Measurements from ENCODE around the gene CCDC195. TPM values are rescaled to one million over a fixed set of nuclear protein-coding genes. Genes with fewer than 3 reads are reported as not detected.
"Not testable (repeated sequence)": the region's sequence is repeated elsewhere in the genome, so short reads cannot be mapped to it uniquely, and the experiment has no call there.

The CCDC195 gene
- total and polyA plus RNA-seq, 2 experiments from 2014 or later: not detected

DNA sequence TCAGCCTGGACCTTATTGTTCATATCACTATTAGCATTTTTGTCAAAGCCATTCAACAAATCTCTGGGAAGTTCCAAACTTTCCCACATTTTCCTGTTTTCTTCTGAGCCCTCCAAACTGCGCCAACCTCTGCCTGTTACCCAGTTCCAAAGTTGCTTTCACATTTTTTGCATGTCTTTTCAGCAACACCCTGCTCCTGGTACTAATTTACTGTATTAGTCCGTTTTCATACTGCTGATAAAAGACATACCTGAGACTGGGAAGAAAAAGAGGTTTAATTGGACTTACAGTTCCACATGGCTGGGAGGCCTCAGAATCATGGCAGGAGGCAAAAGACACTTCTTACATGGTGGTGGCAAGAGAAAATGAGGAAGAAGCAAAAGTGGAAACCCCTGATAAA lies 52.8 kb downstream of the CCDC195 start:
- not testable (repeated sequence) for DNase-seq (ENCODE audit: low spot score); H3K4me2 ChIP-seq; H3K27ac ChIP-seq (ENCODE audit: low read depth); H3K27ac Mint-ChIP-seq; H3K36me3 ChIP-seq (ENCODE audit: insufficient read depth); H3K79me2 ChIP-seq (replicated peaks; ENCODE audit: insufficient read depth); H3K27me3 Mint-ChIP-seq (ENCODE audit: insufficient read depth, low read depth, poor library complexity); H4K20me1 ChIP-seq (replicated peaks; ENCODE audit: insufficient read depth); H3F3A ChIP-seq (replicated peaks; ENCODE audit: low read depth); H2AFZ ChIP-seq; ATAC-seq; H3K9me2 ChIP-seq (ENCODE audit: insufficient read depth); H3K27me3 ChIP-seq (ENCODE audit: insufficient read depth); H3K4me1 Mint-ChIP-seq; H3K4me1 ChIP-seq (ENCODE audit: insufficient read depth); H3K4me3 ChIP-seq; H3K4me3 Mint-ChIP-seq
- H3K36me3 Mint-ChIP-seq (ENCODE audit: low read depth): peaks cover 26% of the 10 kb centered on the region
- H3K9me3 Mint-ChIP-seq: peaks cover 36% of the 10 kb centered on the region

DNA sequence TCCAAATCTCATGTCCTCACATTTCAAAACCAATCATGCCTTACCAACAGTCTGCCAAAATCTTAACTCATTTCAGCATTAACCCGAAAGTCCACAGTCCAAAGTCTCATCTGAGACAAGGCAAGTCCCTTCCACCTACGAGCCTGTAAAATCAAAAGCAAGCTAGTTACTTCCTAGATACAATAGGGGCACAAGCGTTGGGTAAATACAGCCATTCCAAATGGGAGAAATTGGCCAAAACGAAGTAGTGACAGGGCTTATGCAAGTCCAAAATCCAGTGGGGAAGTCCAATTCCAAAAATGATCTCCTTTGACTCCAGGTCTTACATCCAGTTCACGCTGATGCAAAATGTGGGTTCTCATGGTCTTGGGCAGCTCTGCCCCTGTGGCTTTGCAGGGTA lies 54.5 kb downstream of the CCDC195 start:
- not testable (repeated sequence) for H3K4me3 Mint-ChIP-seq; H3F3A ChIP-seq (replicated peaks; ENCODE audit: low read depth); H2AFZ ChIP-seq; H3K79me2 ChIP-seq (replicated peaks; ENCODE audit: insufficient read depth); H3K36me3 ChIP-seq (ENCODE audit: insufficient read depth); H3K27ac Mint-ChIP-seq; H3K4me3 ChIP-seq; H3K4me1 ChIP-seq (ENCODE audit: insufficient read depth); DNase-seq (ENCODE audit: low spot score); H3K27me3 ChIP-seq (ENCODE audit: insufficient read depth); H3K4me2 ChIP-seq; H3K27ac ChIP-seq (ENCODE audit: low read depth); H4K20me1 ChIP-seq (replicated peaks; ENCODE audit: insufficient read depth); H3K27me3 Mint-ChIP-seq (ENCODE audit: insufficient read depth, low read depth, poor library complexity); H3K4me1 Mint-ChIP-seq; ATAC-seq; H3K9me2 ChIP-seq (ENCODE audit: insufficient read depth)
- peaks cover 26% of the 10 kb centered on the region for H3K36me3 Mint-ChIP-seq (ENCODE audit: low read depth)
- H3K9me3 Mint-ChIP-seq: peaks cover 38% of the 10 kb centered on the region

DNA sequence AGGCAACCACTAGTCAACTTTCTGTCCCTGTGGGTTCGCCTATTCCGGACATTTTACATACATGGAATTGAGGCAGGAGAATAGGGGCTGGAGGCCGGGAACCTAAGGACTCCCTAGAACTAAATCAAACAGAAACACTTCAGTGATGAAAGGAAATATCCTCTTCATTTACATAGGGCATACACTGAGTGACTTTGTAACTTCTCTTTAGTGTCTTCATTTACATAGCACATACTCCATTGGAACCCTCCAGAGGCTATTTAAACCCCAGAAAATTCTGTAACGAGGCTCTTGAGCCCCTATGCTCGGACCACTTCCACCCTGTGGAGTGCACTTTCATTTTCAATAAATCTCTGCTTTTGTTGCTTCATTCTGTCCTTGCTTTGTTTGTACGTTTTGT lies 56.5 kb downstream of the CCDC195 start:
- Mint-ChIP-seq H3K36me3 (ENCODE audit: low read depth) (peaks cover 38% of the 10 kb centered on the region), H3K4me1 (no peaks in the 10 kb centered on the region), H3K27ac (no peak overlapping the region), H3K27me3 (ENCODE audit: insufficient read depth, low read depth, poor library complexity) (peaks cover 8% of the 10 kb centered on the region), H3K4me3 (no peak overlapping the region), H3K9me3 (peaks cover 52% of the 10 kb centered on the region)
- Histone ChIP-seq H3K9me2 (ENCODE audit: insufficient read depth) (no peaks in the 10 kb centered on the region), H3F3A (replicated peaks; ENCODE audit: low read depth) (no peaks in the 10 kb centered on the region), H3K27ac (ENCODE audit: low read depth) (no peak overlapping the region), H4K20me1 (replicated peaks; ENCODE audit: insufficient read depth) (no peaks in the 10 kb centered on the region), H2AFZ (no peak overlapping the region), H3K4me1 (ENCODE audit: insufficient read depth) (no peaks in the 10 kb centered on the region), H3K79me2 (replicated peaks; ENCODE audit: insufficient read depth) (no peaks in the 10 kb centered on the region), H3K4me2 (no peak overlapping the region), H3K27me3 (ENCODE audit: insufficient read depth) (no peaks in the 10 kb centered on the region), H3K4me3 (no peak overlapping the region), H3K36me3 (ENCODE audit: insufficient read depth) (peaks cover 2% of the 10 kb centered on the region)
- ATAC-seq (no peak), DNase-seq (ENCODE audit: low spot score) (no peak)
- TF ChIP-seq JUNB (IDR thresholded peaks at IDR 0.05; ENCODE audit: unreplicated experiment) (no peak), ZNF331 (CRISPR knock-in tag; IDR thresholded peaks at IDR 0.05; ENCODE audit: low read depth) (no peak), ZNF114 (CRISPR knock-in tag; IDR thresholded peaks at IDR 0.05) (no peak), EZH2phosphoT487 (IDR thresholded peaks at IDR 0.05; ENCODE audit: unreplicated experiment) (no peak), NANOG (IDR thresholded peaks at IDR 0.05; ENCODE audit: borderline replicate concordance) (no peak), EZH2 (IDR thresholded peaks at IDR 0.05; ENCODE audit: low read depth, unreplicated experiment) (no peak), POLR2AphosphoS5 (IDR thresholded peaks at IDR 0.05; ENCODE audit: low read depth) (no peak), STAT1 (IDR thresholded peaks at IDR 0.05; ENCODE audit: unreplicated experiment) (no peak), CREB1 (CRISPR knock-in tag; IDR thresholded peaks at IDR 0.05; ENCODE audit: low read depth) (no peak)
- TF ChIP-seq, protein P1, sequence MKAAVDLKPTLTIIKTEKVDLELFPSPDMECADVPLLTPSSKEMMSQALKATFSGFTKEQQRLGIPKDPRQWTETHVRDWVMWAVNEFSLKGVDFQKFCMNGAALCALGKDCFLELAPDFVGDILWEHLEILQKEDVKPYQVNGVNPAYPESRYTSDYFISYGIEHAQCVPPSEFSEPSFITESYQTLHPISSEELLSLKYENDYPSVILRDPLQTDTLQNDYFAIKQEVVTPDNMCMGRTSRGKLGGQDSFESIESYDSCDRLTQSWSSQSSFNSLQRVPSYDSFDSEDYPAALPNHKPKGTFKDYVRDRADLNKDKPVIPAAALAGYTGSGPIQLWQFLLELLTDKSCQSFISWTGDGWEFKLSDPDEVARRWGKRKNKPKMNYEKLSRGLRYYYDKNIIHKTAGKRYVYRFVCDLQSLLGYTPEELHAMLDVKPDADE (IDR thresholded peaks at IDR 0.05): no peak
- TF ChIP-seq, protein P2, sequence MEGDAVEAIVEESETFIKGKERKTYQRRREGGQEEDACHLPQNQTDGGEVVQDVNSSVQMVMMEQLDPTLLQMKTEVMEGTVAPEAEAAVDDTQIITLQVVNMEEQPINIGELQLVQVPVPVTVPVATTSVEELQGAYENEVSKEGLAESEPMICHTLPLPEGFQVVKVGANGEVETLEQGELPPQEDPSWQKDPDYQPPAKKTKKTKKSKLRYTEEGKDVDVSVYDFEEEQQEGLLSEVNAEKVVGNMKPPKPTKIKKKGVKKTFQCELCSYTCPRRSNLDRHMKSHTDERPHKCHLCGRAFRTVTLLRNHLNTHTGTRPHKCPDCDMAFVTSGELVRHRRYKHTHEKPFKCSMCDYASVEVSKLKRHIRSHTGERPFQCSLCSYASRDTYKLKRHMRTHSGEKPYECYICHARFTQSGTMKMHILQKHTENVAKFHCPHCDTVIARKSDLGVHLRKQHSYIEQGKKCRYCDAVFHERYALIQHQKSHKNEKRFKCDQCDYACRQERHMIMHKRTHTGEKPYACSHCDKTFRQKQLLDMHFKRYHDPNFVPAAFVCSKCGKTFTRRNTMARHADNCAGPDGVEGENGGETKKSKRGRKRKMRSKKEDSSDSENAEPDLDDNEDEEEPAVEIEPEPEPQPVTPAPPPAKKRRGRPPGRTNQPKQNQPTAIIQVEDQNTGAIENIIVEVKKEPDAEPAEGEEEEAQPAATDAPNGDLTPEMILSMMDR (conservative IDR thresholded peaks at IDR 0.05; ENCODE audit: low read depth in 2 of 2): no peak
